ENCODE data around the gene DOCK3.

Gene DOCK3

GRCh38 chr3:51408021-51408420 is 733.3 kb downstream of the DOCK3 start:
- DNase-seq (ENCODE audit: low spot score), result no peak

GRCh38 chr3:51408813-51409212 is 734.1 kb downstream of the DOCK3 start:
- no peak for DNase-seq (ENCODE audit: low spot score)

GRCh38 chr3:51422211-51422610 is 747.5 kb downstream of the DOCK3 start:
- no peak for DNase-seq (ENCODE audit: low spot score)

GRCh38 chr3:51426921-51427320 is 752.2 kb downstream of the DOCK3 start:
- DNase-seq (ENCODE audit: low spot score), result no peak

GRCh38 chr3:51429138-51429537 is 754.4 kb downstream of the DOCK3 start:
- DNase-seq (ENCODE audit: low spot score), result no peak

Data from putamen (tissue), 1 donor.